ENCODE data around the gene NAA60.
A peak's percentile ranks its signal among the peaks of the same experiment; 100 is the strongest.
"Not testable (repeated sequence)": the region's sequence is repeated elsewhere in the genome, so short reads cannot be mapped to it uniquely, and the experiment has no call there.

Gene NAA60

DNA sequence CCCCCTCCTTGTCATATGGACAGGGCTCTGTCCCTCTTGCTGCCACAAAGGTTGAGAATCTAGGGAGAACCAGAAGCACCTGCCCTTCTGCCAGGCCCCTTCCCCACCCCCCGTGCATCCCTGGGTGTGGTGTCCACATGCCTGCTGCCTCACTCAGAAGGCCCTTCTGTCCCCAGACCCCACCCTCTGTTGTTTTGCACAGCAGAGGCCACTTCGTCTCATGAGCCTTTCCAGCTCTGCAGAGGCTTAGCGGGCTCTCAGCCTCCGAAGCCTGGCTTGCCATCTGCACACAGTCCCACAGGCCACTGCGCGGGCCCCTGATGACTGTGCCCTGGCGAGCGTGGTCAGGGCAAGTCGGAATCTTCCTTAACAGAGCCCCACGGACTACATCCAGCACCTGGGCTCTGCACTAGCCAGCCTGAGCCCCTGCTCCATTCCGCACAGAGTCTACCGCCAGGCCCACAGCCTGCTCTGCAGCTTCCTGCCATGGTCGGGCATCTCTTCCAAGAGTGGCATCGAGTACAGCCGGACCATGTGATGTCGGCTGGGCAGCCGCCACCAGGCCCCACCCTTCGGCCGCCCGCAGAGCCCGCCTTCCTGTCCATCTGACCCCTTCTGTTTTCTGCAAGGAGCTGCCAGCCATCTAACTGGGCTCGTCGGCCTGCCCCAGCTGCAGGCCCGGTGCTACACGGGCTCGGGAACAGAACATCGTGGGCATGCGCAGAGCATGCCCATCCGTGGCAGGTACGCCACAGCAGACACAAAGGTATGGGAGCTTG is 41.0 kb downstream of the NAA60 start:
- DNase-seq = no peak

- DNase-seq = no peak
These were observed 41.7 kb downstream of the NAA60 start for GRCh38 chr16:3485097-3485745.

- DNase-seq = no peak
These were observed 42.5 kb downstream of the NAA60 start for GRCh38 chr16:3485821-3486505.

- no peak for DNase-seq
These were observed 43.2 kb downstream of the NAA60 start for GRCh38 chr16:3486506-3487215.

- no peak for DNase-seq
These were observed 44.3 kb downstream of the NAA60 start for GRCh38 chr16:3487521-3488410.

GRCh38 chr16:3488801-3489200 is 45.3 kb downstream of the NAA60 start:
- no peak for DNase-seq

GRCh38 chr16:3490911-3491629 is 47.6 kb downstream of the NAA60 start:
- DNase-seq = no peak

- no peak for DNase-seq
These were observed 48.9 kb downstream of the NAA60 start for GRCh38 chr16:3492356-3492755.

DNA sequence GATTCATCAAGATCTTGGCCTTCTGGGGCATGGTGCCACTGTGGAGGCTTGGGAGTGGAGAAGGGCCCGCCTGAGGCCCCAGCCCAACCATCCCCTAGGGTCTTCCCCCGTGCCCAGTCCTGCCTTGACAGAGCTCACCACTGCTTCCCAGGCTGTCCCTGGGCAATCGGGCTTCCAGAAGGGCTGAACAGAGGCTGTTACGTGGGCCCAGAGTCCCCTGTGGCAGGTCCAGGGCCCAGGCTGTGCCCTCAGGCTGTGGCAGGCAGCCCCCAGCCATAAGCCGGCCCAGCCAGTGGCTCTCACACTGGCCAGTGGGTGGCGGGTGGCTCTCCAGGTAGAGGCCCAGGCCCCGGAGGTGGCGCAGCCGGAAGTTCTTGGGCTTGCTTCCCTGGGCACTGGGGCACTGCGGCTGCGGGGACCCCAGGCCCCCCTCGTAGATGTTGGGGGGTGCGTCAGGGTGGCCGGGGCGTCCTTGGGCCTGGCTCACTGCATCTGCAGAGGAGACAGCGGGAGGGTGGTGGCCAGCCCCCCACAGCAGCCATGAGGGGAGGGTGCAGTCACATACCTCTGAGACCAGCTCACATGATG is 51.0 kb downstream of the NAA60 start:
- no peak for DNase-seq

DNA sequence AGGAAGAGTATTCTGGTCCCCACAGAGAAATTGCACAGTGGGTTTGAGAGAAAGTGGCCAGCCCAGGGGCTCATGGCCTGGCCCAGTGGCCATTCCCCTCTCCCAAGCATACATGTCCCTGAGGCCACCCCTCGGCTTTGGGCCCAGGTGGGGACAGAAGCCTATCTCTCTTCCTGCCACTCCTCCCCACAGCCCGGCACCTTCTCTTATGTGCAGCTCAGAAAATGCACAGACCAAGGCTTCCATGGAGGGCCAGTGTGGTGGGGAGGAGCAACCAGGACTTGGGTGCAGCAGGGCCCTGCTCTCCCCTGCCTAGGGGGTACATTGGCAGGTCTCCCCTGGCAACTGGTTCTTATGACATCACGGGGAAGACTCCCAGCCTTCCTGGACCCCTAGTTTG is 51.7 kb downstream of the NAA60 start, which contains the start of gene C16orf90:
Gene C16orf90 (minus strand): TSS at position 314 of the 400 bp plus-strand sequence. CDS start 68 bp downstream, at position 246.
- DNase-seq = no peak

DNA sequence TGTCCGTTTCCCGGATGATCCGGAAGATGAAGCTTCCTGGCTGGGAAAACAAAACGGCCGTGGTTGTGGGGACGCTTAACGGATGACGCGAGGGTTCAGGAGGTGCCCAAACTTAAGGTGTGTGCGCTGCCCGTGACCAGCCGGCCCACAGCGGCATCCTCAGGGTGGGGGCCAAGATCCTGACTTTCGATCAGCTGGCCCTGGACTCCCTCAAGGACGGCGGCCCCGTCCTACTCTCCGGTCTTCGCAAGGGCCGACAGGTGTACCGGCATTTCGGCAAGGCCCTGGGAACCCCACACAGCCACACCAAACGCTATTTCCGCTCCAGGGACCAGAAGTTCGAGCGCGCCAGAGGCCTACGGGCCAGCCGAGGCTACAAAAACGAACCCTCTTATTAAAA is 52.9 kb downstream of the NAA60 start:
- DNase-seq = no peak

DNA sequence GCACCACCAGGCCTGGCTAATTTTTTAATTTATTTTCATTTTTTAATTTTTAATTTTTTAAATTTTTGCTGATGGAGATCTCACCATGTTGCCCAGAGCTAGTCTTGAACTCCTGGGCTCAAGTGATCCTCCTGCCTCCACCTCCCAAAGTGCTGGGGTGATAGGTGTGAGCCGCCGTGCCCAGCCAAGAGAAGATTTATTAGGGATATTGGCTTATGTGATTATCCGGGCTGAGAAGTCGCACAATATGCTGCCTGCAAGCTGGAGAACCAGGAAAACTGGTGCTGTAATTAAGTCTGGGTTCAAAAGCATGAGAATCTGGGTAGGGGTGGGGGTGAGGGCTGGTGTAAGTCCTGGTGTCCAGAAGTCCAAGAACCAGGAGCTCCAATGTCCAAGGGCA is 54.3 kb downstream of the NAA60 start:
- DNase-seq = no peak

GRCh38 chr16:3498988-3499387 is 55.5 kb downstream of the NAA60 start:
- no peak for DNase-seq

DNA sequence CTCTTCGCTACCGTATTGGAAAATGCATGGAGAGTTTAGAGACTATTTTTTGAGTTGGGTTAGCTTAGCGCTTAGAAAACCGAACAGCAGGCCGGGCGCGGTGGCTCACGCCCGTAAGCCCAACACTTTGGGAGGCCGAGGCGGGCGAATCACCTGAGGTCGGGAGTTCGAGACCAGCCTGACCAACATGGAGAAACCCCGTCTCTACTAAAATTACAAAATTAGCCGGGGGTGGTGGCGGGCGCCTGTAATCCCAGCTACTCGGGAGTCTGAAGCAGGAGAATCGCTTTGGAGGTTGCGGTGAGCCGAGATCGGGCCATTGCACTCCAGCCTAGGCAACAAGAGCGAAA is 57.9 kb downstream of the NAA60 start:
- DNase-seq = not testable (repeated sequence)

DNA sequence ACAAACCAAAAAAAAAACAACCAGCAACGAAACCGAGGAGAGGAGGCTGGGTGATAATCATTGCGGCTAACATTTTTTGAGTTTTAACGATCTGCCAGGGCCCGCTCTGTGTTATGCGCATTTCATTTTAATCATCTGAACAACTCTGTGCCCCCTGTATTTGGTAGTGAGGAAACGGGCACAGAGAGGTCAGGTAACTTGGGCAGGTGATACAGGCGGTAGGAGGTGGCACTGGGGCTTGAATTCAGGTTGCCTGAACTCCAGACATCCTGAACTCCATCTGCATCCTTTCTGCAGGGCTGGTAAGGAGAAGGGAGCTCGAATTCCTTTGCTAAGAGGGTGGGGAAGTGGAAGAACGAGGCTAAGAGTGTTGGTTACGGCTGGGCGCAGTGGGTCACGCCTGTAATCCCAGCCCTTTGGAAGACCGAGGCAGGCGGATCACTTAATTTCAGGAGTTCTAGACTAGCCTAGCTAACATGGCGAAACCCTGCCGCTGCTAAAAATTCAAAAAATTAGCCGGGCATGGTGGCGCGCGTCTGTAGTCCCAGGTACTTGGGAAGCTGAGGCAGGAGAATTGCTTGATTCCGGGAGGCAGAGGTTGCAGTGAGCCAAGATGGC is 58.4 kb downstream of the NAA60 start:
- DNase-seq = peak; percentile 49

DNA sequence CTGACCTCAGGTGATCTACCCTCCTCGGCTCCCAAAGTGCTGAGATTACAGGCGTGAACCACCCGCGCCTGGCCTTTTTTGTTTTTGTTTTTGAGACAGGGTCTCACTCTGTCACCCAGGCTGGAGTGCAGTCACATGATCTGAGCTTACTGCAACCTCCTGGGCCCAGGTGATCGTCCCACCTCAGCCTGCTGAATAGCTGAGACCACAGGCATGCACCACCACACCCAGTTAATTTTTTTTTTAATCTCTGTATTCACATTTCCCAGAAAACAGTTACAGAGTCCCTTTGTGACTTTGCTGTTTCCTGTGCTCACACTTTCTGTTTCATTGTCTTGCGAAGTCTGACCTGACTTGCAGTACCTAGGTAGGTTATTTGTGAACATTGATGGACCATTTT is 60.0 kb downstream of the NAA60 start:
- DNase-seq = no peak

GRCh38 chr16:3508736-3509135 is 65.3 kb downstream of the NAA60 start:
- DNase-seq = no peak

- no peak for DNase-seq
These were observed 66.0 kb downstream of the NAA60 start for GRCh38 chr16:3509470-3509928.

- no peak for DNase-seq
These were observed 66.9 kb downstream of the NAA60 start for GRCh38 chr16:3510416-3510815.

All from NCI-H2227 treated with DMSO at 0.1 percent for 48 hours (cell line).